ENCODE measurements around the gene ALKBH7.
"Not testable (repeated sequence)": the region's sequence is repeated elsewhere in the genome, so short reads cannot be mapped to it uniquely, and the experiment has no call there.

Gene ALKBH7

DNA sequence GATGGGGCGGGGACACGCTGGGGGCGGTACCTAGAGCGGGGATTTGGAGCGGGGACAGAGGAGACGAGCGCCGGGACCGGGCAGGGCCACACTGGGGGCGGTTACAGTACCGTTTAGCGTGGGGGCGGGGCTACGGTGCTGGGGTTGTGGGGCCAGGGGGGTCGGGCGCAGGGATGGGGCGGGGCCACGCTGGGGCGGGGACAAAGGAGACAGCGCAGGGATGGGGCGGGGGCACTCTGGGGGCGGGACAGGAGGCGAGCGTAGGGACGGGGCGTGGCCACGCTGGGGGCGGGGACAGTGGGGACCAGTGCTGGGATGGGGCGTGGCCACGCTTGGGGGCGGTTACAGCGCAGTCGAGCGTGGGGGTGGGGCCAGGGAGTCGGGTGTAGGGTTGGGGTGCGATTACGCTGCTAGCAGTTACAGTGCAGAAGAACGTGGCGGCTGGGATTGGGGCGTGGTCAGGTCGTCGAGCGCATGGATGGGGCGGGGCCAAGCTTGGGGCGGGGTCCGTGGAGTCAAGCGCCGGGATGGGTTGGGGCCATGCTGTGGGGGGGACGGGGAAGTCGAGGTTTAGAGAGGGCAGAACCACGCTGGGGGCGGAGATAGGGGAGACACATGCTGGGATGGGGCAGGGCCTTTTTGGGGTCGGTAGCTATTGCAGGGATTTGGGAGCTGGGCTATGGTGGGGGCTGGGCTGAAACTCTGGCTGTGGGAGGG, 660 bp downstream of the ALKBH7 start:
- peak; percentile 63 for FAIRE-seq

DNA sequence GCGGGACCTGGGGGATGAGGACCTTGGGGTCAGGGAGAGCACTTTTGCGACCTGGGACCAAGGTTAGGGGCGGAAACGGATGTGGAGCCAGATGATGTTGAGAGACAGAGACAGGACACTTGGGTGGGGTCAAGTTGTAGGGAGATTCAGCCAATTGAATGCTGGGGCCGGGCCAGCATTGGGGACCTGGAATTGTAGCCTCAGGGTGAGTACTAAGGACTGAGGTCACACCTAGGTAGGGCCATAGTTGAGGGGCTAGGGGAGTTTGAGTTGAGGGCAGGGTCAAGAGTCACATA, 1.2 kb downstream of the ALKBH7 start:
- no peak for FAIRE-seq

DNA sequence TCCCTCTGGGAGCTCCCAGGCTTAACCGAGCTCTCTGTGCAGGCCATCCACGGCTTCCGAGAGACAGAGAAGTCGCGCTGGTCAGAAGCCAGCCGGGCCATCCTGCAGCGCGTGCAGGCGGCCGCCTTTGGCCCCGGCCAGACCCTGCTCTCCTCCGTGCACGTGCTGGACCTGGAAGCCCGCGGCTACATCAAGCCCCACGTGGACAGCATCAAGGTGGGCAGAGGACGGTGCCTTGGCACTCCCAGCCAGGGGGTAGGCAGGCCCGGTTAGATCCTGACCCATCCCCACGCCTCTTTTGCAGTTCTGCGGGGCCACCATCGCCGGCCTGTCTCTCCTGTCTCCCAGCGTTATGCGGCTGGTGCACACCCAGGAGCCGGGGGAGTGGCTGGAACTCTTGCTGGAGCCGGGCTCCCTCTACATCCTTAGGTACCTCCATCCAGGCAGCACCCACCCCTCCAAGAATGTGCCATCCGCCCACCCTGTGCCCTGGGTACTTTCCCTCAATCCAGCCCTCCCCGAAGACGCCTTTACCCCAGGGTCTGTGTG, 1.6 kb downstream of the ALKBH7 start:
- FAIRE-seq: no peak

DNA sequence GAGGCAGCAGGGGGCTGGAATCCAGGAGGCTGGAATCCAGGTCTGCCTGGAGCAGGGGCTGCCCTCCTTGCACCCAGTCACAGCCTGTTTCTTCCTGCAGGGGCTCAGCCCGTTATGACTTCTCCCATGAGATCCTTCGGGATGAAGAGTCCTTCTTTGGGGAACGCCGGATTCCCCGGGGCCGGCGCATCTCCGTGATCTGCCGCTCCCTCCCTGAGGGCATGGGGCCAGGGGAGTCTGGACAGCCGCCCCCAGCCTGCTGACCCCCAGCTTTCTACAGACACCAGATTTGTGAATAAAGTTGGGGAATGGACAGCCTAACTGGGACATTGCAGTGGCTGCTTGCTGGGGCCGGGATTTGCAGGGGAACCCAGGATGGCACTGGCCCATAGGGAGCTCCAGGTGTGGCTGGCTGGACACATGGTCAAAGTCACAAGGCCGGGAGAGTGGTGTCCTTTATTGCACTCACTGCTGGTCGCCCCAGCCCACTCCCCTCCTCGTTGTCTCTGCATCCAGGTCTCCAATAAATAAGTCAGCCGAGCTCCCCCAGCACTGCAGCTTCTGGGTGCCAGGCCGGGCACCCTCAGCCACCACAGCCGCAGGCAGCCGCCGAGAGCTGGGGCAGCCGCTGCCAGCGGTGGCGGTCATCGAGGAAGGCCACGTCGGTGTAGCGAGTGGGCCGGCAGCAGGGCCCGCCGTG, 2.3 kb downstream of the ALKBH7 start:
- FAIRE-seq: no peak

DNA sequence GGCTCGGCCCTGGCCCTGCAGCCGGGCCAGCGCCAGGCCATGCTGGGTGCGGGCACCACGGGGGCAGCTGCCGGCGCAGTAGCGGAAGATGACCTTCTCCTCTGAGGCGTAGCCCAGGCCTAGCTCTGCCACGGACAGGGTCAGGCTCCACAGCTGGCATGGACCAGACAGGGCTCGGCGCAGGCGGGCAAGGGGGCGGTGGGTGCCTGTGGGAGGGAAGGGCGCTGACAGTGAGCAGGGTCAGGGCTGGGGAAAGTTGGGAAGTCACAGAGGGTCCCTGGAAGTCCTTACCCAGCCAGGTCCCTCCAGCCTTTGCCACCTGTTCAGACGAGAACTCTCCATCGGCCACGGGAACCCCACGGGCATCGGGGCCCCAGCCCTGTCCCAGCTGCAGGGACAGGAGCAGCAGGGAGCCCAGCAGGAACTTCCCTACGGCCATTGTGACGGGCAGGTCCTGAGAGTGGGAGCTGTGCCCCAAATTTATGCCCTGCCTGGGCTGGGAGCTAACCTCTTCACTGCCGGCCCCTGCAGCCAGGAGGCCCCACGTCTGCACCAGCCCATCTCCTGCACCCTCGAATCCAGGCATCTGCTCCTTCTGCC, 2.9 kb downstream of the ALKBH7 start, which contains the start of gene PSPN:
Gene PSPN, minus strand, starts transcription at position 523 of the 600 bp plus-strand sequence. Its CDS starts 84 bp downstream, at position 439.
- no peak for FAIRE-seq

DNA sequence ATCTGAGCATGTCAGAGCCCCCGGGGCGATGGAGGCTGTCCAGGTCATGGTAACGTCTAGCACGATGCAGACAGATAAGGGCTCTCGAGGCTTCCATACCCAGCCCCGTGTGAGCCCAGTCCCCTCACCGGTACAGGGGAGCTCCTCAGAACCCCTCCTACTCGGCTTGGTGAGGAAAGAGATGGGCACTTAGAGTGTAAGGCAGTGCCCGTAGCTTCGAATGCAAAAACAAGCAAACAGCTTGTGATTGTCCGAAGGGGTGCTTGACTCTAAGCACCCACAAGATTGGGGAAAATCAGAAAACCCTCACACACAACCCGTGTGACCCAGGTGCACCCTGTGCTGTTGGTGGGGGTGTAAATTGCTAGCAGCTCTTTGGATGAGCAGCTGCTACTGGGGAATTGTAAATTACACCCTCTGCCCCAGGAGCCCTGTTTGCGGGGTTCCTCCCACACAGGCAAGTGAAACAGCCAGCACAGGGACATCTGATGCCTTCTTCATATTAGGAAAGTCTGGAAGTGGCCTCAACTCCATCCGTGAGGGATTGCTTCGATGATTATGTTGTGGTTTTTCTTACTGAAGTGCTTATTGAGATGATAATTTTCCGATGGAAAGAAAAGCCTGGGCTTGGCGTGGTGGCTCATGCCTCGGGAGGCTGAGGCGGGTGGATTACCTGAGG, 4.1 kb downstream of the ALKBH7 start:
- no peak for FAIRE-seq

DNA sequence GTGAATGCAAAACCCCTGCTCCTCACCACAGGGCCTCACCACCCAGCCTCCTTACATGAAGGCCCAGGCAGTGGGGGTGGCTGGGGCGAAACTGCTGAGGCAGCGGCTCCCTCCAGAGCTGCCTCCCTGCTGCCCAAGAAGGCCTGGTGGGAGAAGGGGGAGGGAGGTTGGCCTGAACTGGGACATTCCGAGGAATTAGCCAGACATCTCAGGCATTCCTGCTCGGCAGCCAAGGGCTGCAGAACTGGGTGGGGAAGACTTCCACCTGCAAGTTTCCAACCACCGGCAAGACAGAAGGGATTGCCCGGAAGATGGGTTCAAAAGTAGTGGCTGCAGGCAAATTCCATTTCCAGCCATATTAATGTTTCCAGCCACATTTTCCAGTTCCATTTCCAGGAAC, 5.4 kb downstream of the ALKBH7 start:
- FAIRE-seq: no peak

DNA sequence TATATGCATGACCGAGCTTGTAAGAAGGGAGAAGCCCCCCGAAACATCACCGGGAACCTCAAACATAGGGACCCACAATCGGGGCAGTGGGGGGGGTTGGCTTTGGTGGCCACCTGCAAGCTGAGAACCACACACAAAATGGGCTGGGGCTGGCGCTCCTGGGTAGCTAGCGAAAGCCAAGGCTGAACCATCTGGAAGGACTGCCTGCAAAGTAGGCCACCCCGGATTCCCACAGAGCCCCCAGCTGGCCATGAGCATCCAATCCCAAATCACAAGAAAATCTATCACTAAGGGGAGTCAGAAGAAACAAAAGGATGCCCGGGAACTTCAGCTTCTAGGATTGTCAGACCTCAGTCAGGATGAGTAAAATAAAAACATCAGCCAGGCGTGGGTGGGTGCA, 5.9 kb downstream of the ALKBH7 start:
- no peak for FAIRE-seq

DNA sequence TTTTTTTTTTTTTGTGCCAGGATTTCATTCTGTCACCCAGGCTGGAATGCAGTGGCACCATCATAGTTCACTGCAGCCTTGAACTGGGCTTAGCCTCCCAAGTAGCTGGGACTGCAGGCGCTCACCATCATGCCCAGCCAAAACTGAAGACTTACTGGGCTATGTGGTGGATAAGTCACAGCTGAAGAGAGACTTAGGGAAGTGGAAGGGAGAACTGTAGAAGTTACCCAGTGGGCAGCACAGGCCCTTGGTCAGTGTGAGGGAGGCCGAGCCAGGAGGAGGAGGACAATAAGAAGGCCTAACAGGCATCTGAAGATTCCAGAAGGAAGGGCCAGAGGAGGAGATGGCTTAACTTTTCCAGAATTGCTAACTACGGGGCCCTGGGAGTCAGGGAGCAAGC, 7.2 kb downstream of the ALKBH7 start:
- FAIRE-seq: no peak

DNA sequence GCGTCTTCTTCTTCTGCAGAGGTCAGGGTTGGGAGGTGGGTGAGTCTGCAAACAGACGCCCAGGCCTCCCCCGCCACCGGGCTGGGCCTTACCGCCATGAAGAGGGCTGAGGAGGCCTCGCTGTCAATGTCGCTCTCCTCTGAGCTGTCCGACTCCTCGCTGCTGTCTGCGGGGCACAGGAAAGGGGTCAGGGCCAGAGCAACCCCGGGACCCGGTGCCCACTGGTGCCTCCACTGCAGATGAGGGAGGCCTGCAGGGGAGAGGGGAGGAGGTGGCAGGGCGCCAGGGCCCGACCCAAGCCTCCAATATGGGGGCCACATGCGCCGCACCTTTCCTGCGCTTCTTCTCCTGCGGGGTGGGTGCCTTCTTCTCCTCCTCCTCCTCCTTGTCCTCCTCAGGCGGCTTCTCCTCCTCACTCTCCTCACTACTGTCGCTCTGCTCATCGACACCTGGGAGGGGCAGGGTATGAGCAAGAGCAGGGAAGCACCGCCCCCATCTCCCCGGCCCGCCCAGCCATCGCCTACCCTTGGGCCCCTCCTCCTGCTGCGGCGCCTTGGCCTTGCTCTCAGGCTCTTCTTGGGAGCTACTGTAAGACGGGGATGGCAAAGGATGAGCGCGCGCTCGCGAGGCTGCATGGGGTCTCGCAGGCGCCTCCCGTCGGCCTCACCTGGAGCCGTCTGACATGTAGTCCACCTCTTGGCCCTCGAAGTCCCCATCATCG, 8.6 kb downstream of the ALKBH7 start:
- FAIRE-seq: no peak

DNA sequence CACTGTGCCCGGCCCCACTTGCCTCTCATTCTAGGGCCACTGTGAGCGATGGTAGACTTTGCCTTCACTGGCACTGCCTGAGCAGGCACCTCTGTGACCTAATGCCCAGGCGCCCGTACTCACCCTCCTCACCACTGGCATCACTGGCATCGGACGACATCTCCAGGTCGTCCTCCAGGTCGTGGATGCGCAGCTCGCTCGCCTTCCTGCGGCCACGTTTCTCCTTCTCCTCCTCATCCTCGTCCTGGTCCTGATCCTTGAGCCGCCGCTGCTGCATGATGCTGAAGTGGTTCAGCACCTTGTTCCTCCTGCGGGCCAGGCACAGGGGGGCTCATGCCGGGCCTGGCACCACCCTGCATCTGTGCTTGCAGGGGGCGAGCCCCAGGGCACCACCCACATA, 10.6 kb downstream of the ALKBH7 start:
- FAIRE-seq: no peak

DNA sequence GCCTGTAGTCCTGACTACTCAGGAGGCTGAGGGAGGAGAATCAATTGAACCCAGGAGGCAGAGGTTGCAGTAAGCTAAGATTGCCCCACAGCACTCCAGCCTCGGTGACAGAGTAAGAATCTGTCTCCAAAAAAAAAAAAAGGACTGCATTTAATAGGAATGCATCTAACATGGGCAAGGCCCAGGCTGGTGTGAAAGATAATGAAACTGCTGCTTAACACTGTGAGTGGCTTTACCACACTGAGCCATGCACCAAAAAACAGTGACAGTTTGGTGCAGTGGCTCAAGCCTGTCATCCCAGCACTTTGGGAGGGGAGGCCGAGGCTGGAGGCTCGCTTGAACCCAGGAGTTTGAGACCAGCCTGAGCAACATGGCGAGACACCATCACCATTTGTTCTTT, 11.8 kb downstream of the ALKBH7 start:
- no peak for FAIRE-seq

DNA sequence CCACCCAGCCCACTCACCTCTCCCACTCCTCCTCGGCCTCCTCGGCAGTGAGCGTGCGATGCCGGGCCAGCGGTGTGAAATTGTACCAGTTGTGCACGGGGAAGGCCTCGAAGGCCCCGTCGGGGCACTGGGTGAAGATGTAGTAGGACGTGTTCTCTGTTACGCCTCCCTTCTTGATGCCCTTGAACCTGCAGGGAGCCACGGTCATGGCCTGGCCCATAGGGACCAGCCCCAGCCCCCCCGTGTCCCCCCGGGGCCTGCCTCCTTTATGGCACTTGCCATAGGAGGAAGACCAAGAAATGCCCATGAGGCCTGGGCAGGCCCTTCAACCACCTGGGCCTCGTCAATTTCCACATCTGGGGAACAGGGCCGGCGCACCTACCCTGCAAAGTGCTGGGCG, 14.8 kb downstream of the ALKBH7 start:
- no peak for FAIRE-seq

DNA sequence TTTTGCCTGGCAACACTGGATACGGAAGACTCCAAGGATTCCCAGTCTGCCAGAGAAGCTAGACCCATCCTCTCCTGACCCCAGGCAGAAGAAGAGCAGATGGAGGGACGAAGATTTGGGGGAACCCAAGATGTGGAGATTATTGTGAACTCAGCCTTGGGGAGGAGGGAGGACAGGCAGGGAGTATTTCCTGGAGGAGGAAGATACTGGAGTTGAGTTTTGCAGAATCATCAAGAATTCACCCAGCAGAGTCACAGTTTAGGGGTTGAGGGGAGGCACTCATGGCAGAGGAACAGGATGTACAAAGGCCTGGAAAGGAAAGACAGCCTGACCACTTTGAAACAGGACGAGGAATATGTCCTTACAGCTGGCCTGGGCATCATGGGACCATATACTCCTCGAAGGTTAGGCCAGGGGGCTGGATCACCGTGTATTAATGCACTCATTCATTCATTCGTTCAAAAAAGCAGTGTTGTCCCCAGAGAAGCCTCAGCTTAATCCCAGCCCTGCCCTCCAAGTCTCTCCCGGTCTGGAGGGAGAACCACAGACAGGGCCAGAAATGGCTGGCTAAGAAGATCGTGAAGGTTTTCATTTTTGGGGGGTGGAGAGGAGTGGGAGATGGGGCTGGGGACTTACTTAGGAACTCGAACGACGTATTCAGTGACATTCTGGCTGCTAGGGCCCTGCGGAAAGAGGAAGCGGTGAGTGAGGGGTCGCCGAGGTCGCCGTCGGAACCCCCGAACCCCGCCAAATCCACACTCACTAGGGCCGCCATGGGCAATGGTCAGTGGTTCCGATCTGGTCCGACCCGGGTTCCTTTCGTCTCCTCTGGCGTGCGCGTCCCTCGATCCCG, 19.9 kb downstream of the ALKBH7 start:
- no peak for FAIRE-seq

DNA sequence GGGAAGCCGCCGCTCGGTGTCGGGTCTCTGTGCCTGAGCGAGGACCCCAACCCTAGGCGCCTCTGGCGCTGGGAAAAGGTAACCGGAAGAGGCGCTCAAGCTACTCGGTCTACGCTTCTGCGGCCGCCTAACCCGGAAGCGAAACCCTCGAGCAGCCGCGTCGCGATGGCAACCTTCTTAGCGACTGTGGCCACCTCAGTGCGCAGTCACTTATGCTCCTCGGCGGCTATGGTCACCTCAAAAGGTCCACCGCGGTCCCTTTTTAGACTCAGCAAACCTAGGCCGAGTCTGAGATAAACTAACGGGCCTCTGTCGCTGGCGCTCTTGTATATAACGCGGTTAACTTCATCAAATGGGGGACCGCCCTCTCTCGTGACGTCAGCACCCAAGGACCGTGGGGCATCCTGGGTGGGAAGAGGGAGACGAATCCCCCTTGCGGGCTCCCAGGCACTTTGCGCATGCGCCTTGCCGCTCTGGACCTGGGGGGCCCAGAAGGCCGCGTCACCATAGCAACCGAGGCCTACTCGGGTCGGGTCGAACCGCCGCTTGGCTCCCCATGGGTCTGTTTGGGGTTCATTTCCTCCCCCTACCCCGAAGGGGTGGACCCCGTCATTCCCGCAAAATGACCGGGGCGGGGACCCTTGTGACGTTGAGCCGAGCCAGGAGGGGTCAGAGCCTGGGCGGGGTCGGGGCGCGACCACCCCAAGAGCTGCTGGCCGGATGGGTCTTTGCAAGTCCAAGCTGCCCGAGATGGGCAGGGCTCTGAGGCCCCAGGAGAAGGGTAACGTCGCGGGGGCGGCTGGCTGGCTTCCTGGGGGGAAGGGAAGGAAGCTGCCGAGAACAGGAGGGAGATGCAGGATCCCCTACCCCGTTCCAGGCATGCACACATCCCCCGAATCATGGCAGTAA, 20.7 kb downstream of the ALKBH7 start, which contains the start of gene GTF2F1:
Gene GTF2F1, minus strand, starts transcription at position 91 of the 909 bp plus-strand sequence. CDS start 169 bp downstream, outside the sequence.
- FAIRE-seq: peak; percentile 94

DNA sequence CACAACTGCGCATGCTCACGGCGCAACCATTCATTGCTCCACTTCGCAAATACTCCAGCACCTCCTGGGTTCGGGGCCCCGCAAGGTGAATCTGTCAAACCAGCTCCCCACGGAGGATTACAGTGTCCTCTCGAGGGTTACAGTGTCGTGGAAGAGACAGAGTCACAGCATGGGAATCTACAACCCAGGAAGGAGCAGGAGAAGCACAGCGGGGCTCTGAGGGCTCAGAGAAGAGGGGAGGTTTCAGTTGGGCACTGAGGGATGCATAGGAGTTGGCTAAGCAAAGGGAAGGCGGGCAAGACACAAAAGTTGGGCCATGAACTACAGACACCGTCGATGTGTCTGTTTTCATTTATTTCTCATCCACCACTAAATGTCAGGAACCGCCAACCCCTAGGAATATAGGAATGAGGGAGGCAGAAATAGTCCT, 21.4 kb downstream of the ALKBH7 start:
- no peak for FAIRE-seq

DNA sequence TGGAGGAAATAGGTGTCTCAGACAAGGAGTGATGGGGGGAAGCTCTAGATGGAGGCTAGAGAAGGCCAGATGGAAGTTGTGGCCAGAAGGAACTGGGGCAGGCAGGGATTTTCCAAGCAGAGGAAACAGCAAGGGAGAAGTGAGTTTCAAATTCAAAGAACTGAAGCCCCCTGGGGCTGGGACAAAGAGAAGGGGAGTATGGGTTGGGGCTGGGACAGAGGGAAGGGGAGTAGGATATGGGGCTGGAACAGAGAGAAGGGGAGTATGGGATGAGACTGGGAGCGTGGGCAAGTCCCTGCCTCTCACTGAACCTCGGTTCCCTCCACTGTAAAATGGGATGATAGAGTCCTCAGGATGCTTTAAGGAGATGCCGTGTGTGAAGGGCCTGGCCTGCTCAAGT, 22.2 kb downstream of the ALKBH7 start:
- FAIRE-seq: no peak

DNA sequence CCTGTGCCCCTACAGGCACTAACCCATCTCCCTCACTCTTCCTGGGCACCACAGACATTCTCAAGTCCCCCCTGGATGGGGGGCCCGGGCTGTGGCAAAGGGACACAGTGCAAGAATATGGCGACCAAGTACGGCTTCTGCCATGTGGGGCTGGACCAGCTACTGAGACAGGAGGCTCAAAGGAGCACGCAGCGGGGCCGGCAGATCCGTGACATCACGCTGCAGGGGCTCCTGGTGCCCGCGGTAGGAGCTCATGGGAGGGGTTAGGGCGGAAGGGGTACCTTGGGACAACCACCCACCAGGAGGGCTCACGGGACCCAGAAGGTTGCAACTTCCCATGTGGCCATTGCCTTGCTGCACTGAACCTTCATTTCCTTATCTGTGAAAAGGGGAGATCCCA, 23.7 kb downstream of the ALKBH7 start:
- FAIRE-seq: no peak

DNA sequence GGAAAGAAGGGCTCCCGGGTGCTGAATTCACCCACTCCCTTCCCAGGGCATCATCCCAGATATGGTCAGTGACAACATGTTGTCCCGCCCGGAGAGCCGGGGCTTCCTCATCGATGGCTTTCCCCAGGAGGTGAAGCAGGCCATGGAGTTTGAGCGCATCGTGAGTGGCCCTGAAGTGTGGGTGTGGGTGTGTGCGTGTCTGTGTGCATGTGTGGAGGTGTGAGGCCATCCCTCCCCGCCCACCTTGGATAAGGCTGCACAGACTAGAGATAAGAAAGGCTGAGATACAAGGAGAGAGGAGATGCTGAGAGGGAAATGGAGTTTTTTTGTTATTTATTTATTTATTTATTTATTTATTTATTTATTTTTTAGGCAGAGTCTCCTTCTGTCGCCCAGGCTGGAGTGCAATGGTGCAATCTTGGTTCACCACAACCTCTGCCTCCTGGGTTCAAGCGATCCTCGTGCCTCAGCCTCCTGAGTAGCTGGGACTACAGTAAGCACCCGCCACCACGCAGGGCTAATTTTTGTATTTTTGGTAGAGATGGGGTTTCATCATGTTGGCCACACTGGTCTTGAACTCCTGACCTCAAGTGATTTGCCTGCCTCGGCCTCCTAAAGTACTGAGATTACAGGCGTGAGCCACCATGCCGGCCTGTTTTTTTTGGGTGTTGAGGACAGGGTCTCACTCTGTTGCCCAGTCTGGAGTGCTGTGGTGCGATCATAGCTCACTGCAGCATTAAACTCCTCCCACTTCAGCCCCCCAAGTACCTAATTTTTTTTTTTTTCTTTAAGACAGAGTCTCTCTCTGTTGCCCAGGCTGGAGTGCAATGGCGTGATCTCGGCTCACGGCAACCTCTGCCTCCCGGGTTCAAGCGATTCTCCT, 27.7 kb downstream of the ALKBH7 start:
- FAIRE-seq: not testable (repeated sequence)
